Measurements from ENCODE around the gene CD93. TPM values are rescaled to one million over a fixed set of nuclear protein-coding genes. Genes with fewer than 3 reads are reported as not detected.

Gene CD93
- total RNA-seq, 1 donor from 2014 or later: 3.4 TPM

DNA sequence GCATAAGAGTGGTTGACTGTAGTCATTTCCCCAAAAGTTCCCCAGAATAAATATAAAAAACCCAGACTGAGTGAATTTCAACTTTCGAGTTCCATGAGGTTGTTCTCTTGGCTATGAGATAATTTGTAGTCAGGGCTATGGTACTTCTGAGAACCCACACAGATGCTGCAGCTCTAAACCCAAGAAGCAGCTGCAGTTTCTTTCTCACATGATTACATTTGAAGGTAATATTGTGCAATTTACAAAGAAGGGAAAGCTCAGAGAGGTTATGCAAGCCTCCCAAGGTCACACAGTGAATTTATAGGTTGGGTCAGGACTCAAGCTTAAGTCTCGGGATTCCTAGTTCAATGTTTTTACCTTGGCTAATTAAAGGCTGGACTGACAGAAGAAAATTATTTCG, 29.7 kb upstream of the CD93 start:
- TF ChIP-seq, protein P1, sequence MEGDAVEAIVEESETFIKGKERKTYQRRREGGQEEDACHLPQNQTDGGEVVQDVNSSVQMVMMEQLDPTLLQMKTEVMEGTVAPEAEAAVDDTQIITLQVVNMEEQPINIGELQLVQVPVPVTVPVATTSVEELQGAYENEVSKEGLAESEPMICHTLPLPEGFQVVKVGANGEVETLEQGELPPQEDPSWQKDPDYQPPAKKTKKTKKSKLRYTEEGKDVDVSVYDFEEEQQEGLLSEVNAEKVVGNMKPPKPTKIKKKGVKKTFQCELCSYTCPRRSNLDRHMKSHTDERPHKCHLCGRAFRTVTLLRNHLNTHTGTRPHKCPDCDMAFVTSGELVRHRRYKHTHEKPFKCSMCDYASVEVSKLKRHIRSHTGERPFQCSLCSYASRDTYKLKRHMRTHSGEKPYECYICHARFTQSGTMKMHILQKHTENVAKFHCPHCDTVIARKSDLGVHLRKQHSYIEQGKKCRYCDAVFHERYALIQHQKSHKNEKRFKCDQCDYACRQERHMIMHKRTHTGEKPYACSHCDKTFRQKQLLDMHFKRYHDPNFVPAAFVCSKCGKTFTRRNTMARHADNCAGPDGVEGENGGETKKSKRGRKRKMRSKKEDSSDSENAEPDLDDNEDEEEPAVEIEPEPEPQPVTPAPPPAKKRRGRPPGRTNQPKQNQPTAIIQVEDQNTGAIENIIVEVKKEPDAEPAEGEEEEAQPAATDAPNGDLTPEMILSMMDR (IDR thresholded peaks at IDR 0.05): no peak
- H3K4me1 Mint-ChIP-seq (ENCODE audit: low read depth): peaks cover 12% of the 10 kb centered on the region
- H3K36me3 Mint-ChIP-seq (ENCODE audit: low read depth): no peaks in the 10 kb centered on the region
- DNase-seq (ENCODE audit: low spot score): no peak
- H3K4me3 Mint-ChIP-seq (ENCODE audit: unreplicated experiment): no peak overlapping the region
- H3K9me3 Mint-ChIP-seq (ENCODE audit: low read depth): no peaks in the 10 kb centered on the region
- peaks cover 3% of the 10 kb centered on the region for H3K27me3 Mint-ChIP-seq (ENCODE audit: low read depth)
- H3K27ac Mint-ChIP-seq (ENCODE audit: unreplicated experiment): no peak overlapping the region

DNA sequence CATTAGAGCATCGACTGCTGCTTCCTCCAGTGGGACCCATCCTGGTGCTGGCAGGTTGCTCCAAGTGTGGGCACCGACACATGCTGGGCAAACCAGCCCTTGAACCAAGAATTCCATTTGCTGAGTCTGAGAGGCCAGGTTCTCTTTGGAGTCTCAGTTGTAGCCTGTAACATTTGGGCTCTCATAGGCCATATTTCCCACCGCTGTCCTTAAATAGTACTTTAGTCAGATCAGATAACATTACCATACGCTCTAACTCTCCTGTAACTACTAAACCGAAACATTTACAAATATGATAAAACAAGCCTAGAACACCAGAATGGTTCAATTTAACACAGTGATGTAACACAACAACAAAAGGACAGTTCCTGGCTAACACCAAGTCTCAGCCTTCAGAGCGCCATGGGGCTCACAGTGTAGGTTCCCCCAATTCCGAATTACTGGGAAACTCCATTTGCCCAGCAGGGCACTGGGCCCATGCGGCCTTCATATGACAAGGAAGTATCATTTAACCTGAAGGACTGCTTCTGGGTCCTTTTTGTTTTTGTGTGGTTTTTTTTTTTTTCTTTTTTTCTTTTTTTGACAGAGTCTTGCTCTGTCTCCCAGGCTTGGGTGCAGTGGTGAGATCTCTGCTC, 28.4 kb upstream of the CD93 start:
- TF ChIP-seq, protein P1 (IDR thresholded peaks at IDR 0.05): no peak
- Mint-ChIP-seq H3K27ac (ENCODE audit: unreplicated experiment) (no peak overlapping the region), H3K9me3 (ENCODE audit: low read depth) (no peaks in the 10 kb centered on the region), H3K4me3 (ENCODE audit: unreplicated experiment) (no peak overlapping the region), H3K4me1 (ENCODE audit: low read depth) (peaks cover 12% of the 10 kb centered on the region), H3K27me3 (ENCODE audit: low read depth) (no peaks in the 10 kb centered on the region), H3K36me3 (ENCODE audit: low read depth) (no peaks in the 10 kb centered on the region)
- no peak for DNase-seq (ENCODE audit: low spot score)

DNA sequence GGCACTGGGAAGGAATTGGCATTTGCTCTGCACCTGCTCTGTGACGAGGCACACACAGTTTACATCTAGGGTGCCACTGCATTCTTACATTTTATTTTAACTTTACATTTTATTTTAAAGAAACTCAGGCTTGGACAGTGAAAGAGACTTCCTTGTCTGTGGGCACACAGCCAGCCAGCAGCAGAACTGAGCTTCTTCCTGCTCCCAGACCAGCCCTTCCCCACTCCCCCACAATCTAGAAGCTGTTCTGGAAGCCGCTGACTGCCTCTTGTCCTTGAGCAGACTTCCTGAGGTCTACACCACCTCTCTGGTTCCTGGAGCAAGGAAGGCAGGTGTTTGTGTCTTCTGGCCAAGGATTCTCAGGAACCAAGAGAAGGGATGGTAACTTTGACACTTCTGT, 27.9 kb upstream of the CD93 start:
- Mint-ChIP-seq H3K4me1 (ENCODE audit: low read depth) (peaks cover 12% of the 10 kb centered on the region), H3K4me3 (ENCODE audit: unreplicated experiment) (no peak overlapping the region), H3K9me3 (ENCODE audit: low read depth) (no peaks in the 10 kb centered on the region), H3K36me3 (ENCODE audit: low read depth) (no peaks in the 10 kb centered on the region), H3K27me3 (ENCODE audit: low read depth) (no peaks in the 10 kb centered on the region), H3K27ac (ENCODE audit: unreplicated experiment) (no peak overlapping the region)
- no peak for DNase-seq (ENCODE audit: low spot score)
- TF ChIP-seq, protein P1 (IDR thresholded peaks at IDR 0.05): no peak

DNA sequence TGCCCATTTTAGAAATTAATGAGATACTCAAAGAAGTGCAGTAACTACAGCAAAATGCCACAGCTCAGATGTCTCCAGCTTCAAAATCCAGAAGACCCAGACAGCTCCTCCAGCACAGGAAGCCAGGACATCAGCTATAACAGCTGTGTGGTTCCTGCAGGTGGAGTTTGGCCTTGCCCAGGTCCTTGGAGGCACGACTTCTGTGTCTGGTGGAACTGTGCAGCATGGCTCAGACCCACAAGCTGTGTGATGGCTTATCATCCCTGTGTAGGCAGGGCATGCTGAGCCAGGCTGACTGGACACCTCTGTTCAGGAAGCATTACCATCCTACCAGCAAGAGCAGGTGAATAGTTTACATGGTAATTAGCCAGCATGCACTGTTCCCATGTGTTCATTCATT, 26.5 kb upstream of the CD93 start:
- H3K4me1 Mint-ChIP-seq (ENCODE audit: low read depth): peaks cover 12% of the 10 kb centered on the region
- TF ChIP-seq, protein P1 (IDR thresholded peaks at IDR 0.05): no peak
- no peak overlapping the region for H3K27ac Mint-ChIP-seq (ENCODE audit: unreplicated experiment)
- H3K4me3 Mint-ChIP-seq (ENCODE audit: unreplicated experiment): no peak overlapping the region
- no peak for DNase-seq (ENCODE audit: low spot score)
- no peaks in the 10 kb centered on the region for H3K9me3 Mint-ChIP-seq (ENCODE audit: low read depth)
- H3K36me3 Mint-ChIP-seq (ENCODE audit: low read depth): no peaks in the 10 kb centered on the region
- H3K27me3 Mint-ChIP-seq (ENCODE audit: low read depth): no peaks in the 10 kb centered on the region

DNA sequence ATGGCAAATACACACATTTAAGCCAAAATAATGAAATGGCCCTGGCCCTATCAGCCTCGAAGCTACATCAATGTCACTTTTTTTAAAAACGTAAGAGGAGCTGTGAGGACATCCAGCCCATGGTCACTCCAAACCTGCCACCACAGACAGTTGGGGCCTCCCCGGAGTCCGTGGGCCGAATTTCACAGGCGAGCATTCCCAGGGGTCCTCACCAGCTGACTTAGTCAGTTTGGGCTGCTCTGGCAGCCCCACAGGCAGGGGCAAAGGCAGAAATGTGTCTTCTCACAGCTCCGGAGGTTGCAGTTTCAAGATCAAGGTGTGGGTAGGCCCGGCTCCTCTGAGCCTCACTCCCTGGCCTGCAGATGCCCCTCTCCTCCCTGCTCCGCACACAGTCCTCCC, 25.8 kb upstream of the CD93 start:
- no peaks in the 10 kb centered on the region for H3K27me3 Mint-ChIP-seq (ENCODE audit: low read depth)
- H3K9me3 Mint-ChIP-seq (ENCODE audit: low read depth): no peaks in the 10 kb centered on the region
- TF ChIP-seq, protein P1 (IDR thresholded peaks at IDR 0.05): no peak
- no peak overlapping the region for H3K27ac Mint-ChIP-seq (ENCODE audit: unreplicated experiment)
- H3K36me3 Mint-ChIP-seq (ENCODE audit: low read depth): no peaks in the 10 kb centered on the region
- H3K4me3 Mint-ChIP-seq (ENCODE audit: unreplicated experiment): no peak overlapping the region
- H3K4me1 Mint-ChIP-seq (ENCODE audit: low read depth): peaks cover 8% of the 10 kb centered on the region
- DNase-seq (ENCODE audit: low spot score): no peak
